HG03159 (cell line): ENCODE results near the gene ZNF394.
"Not testable (repeated sequence)": the region's sequence is repeated elsewhere in the genome, so short reads cannot be mapped to it uniquely, and the experiment has no call there.

ENCODE experiments used
- ATAC-seq: cut with Tn5 transposase; IDR thresholded peaks from one replicate; pipeline ENCODE4 v1.9.1; 2021; ENCODE audit warnings: mild to moderate bottlenecking, moderate library complexity; ENCODE audit not compliant: unreplicated experiment

Gene ZNF394

DNA sequence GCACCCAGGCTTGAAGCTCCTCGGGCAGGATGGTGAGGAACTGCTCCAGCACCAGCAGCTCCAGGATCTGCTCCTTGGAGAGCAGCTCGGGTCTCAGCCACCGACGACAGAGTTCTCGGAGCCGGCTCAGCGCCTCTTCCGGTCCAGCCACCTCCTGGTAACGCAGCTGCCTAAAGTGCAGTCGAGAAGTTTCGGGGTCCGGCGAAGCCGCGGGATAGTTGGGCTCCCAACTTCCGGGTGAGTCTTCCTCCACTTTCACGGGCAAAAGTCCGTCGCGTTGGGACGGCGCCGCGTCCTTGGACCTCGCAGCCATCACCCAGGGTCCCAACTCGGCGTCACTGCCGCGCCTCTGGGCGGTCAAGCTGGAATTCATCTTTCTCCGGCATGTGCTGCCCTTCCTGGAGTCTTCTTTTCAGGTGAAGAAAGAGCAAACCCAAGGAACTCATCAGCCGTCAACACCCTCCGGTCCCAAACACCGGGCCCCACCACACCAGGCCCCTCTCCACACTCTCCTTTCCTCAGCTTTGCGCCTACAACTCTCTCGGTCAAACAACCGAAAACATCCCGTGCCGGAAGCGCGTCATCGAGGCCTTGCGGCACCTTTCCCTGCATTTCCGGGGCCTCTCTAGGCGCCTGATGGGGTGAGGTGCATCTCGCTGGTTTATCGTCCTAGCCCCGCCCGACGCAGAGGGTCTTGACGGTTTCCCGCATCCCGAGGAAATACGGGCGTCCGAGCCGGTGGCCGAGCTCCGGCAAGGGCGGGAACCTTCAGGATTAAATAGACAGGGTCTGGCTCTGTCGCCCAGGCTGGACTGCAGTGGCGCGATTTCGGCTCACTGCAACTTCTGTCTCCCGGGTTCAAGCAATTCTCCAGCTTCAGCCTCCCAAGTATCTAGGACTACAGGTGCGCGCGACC lies at the start of gene ZNF394:
ZNF394 (minus strand) TSS at position 561 of the 916 bp plus-strand sequence; CDS start at position 373, 188 bp downstream.
- ATAC-seq = peak; percentile 47

DNA sequence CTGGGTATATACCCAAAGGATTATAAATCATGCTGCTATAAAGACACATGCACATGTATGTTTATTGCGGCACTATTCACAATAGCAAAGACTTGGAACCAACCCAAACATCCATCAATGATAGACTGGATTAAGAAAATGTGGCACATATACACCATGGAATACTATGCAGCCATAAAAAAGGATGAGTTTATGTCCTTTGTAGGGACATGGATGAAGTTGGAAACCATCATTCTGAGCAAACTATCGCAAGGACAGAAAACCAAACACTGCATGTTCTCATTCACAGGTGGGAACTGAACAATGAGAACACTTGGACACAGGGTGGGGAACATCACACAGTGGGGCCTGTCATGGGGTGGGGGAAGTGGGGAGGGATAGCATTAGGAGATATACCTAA lies 49.5 kb upstream of the ZNF394 start:
- not testable (repeated sequence) for ATAC-seq

DNA sequence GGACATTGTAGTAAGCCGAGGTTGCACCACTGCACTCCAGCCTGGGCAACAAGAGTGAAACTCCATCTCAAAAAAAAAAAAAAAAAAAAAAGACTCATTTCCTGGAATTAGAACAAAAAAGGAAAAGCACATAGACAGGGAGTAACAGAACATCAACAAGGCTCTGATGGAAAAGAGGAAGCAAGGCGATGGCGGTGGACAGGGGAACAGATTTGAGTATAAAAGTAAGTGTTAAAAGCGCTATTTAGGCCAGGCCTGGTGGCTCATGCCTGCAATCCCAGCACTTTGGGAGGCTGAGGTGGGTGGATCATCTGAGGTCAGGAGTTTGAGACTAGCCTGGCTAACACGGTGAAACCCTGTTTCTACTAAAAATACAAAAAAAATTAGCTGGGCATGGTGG lies 45.2 kb upstream of the ZNF394 start:
- not testable (repeated sequence) for ATAC-seq

DNA sequence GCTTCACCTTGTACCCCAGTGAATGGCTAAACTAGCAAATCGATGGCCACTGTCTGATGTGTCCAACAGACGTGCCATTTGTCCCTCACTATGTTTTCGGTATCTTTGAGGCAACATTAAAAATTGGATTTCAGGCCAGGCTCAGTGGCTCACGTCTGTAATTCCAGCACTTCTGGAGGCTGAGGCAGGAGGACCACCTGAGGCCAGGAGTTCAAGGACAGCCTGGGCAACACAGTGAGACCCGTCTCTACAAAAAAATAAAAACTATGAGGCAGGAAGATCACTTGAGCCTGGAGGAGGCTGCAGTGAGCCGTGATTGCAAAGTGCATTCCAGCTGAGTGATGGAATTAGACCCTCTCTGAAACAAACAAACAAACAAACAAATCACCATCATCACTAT lies 43.8 kb upstream of the ZNF394 start:
- ATAC-seq = no peak

DNA sequence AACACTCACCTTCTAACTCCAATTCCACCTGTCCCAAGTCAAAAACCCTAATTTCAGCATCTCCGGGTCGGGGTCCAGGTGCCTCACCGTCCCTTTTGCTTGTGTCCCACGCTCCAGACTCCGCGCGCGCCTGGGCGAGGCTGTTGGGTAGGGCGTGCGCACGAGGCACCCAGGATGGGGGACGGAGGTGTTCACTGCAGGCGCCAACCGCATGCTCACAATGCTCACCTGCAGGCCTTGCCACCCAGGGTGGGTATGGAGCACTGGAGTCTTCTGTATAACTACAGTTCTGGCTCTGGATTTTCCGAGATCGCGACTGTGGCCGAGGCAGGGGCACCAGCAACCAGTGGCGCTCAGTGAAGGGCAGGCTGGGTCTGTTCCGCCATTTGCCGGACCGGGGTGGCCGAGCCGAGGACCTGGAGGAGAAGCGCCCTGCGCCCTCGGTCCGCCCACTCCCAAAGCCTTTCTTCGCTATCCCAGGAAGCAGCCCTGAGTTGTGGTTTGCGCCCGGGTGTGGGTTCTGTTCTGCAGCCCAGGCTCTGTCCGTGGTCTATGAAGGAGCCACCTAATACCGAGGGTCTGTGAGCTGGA lies 43.1 kb upstream of the ZNF394 start:
- ATAC-seq = no peak

DNA sequence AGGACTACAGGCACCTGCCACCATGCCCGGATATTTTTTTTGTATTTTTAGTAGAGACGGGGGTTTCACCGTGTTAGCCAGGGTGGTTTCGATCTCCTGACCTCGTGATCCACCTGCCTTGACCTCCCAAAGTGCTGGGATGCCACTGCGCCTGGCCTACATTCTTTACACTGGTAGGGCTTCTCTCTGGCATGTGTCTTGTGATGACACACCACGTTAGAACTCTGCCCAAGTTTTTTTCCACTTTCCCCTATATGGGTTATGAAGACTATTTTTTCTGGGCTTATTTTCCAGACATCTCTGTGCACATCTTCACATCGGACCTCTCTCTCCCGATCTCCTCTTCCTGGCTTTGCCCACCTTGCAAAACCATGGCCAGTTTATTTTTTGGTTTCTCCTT lies 41.1 kb upstream of the ZNF394 start:
- no peak for ATAC-seq

DNA sequence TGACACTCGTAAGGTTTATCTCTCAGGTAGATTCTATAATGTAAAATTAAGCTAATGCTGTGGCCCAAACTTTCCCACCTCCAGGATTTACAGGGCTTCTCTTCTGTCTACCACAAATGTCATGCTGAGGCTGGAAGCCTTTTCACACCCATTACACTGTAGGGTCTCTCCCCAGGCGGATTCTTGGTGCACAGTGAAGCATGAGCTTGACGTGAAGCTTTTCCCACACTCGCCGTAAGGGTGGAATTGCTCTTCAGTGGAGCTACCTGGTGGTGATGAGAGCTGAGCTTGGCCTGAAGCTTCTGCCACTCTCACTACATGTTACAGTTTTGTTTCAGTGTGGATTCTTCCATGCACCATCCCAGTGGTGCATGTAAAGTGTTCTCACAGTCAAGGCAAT lies 40.5 kb upstream of the ZNF394 start:
- ATAC-seq = no peak

DNA sequence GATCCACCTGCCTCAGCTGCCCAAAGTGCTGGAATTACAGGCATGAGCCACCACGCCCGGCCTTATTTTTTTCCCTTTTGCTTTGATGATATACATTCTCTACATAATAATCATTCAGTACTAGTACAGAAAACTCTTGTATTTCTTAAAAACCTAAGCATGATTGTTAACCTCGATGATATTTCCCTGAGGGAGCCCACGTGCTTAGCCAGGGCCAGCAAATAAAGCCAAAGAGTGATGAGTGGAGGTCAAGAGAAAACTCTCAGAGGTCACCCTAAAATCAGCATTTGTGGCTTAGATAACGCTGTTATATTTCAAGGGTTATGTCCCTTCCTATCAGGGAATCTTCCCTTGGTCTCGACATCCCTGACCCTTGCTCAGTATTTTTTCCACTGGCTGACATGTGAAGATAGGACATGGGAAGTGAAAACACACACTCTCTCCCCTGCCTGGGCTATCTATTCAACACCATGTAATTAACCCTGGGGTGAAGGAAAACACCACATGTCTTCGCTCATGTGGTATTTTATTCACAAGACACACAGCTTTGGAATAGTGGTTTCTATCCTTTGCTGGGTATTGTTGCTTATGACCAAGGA lies 39.2 kb upstream of the ZNF394 start:
- no peak for ATAC-seq

DNA sequence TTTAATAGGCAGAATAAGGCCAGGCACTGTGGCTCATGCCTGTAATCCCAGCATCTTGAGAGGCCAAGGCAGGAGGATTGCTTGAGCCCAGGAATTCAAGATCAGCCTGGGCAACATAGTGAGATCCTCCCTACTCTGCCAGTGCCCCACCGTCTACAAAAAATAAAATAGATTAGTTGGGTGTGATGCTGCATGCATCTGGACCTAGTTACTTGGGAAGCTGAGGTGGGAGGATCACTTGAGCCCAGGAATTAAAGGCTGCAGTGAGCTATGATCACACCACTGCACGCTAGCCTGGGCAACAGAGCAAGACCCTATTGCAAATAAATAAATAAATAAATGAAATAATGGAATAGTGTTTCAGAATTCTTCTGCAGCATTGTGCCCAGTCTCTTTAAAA lies 35.6 kb upstream of the ZNF394 start:
- no peak for ATAC-seq

DNA sequence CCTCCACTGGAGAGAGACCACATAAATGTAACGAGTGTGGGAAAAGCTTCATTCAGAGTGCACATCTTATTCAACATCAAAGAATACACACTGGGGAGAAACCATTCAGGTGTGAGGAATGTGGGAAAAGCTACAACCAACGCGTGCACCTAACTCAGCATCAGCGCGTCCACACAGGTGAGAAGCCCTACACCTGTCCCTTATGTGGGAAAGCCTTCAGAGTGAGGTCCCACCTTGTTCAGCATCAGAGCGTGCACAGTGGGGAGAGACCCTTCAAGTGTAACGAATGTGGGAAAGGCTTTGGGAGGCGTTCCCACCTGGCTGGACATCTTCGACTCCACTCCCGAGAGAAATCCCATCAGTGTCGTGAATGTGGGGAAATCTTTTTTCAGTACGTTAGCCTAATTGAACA lies 31.3 kb upstream of the ZNF394 start:
- no peak for ATAC-seq

DNA sequence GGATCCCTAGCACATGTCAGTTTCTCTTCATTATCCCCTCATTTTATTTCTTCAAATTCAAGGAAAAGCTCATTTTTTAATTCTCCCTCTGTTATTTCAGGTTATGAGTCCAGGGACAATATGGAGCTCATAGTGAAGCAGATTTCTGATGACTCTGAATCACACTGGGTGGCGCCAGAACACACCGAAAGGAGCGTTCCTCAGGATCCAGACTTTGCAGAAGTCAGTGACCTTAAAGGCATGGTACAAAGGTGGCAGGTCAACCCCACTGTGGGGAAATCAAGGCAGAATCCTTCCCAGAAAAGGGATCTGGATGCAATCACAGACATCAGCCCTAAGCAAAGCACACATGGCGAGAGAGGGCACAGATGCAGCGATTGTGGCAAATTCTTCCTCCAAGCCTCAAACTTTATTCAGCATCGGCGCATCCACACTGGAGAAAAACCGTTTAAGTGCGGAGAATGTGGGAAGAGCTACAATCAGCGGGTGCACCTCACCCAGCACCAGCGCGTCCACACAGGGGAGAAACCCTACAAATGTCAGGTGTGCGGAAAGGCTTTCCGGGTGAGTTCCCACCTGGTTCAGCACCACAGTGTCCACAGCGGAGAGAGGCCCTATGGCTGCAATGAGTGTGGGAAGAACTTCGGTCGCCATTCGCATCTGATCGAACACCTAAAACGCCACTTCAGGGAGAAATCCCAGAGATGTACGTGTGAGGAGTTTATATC lies 25.8 kb upstream of the ZNF394 start:
- ATAC-seq = no peak

DNA sequence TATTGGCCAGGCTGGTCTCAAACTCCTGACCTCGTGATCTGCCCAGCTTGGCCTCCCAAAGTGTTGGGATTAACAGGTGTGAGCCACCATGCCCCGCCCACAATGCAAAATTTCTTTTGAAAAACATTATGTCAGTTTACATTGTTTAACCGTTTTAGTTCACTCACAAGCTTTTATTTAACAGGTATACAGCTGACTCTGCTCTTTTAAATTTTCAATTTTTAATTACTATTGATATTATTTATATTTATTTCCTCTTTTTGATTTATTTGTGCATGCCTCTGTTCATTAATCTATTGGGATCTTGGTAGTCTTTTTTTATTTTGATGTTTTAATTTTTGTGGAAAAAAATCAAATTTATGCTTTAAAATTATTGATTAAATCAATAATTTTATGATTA lies 21.3 kb upstream of the ZNF394 start:
- no peak for ATAC-seq

DNA sequence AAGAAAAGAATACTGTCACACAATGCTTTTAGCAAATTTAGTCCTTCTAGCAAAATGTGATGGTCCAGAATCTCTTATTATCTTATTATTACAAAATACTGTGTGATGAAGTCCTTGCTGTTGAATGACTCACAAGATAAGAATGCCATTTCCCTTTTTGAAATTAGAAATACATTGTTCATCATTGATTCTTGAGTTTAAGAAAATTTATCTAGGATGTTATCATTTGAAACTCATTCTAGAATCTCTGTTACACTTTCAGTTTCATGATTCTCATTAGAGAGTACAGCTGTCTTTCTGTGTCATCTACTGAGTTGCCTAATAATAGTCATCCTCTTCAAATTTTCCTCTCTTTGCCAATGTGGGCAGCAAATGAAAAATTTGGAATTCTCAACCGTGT lies 14.0 kb upstream of the ZNF394 start:
- ATAC-seq = no peak

DNA sequence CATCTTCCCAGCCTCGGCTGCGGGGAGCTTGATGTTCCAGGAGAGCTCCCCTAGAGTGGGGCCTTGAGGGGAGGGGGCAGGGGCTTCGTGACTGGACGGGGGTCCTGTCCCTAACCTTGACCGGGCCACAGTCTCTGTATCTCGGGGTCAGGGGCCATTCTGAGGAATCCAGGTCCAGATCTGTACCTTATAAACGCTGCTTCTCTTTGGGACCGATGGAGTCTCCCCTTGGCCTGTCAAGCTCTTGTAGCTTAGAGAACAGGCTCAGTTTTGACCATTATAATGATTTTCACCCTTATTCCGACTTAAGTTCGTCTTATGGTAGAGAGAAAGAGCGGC lies 5.2 kb upstream of the ZNF394 start:
- ATAC-seq = no peak

DNA sequence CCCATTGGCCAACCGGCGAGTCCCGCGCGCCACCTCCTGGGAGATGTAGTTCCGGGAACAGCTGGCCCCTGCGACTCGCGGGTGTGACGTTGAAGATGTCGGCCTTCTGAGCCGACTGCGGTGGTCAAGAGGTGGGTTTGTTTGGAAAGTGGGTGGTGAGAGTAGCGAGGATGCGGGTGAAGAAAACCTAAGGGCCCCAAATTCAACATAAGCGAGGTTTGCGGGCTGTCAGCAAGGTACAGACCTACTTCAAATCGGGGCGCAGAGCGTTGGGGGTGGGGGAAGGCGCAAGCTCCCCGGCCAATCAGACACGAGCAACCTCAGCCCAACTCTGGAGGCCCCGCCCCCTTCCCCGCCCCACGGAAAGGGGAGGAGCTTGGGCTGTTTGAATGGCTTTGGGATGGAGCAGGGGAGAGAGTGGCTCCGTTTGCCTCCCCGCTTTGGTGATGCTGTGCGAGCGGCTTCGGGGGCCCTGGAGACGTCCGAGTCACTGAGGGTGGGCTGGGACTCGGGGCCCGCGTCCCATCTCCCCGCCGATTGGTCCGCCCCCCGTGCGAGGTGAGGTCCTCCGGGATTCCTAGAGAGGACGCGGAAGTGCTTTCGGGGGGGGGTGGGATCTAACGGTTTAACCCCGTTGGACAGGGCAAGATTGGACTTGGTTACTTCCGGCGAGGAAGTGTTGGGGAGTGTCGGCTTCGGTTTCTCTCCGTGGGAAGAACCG lies 4.7 kb upstream of the ZNF394 start, which contains the start of gene ZKSCAN5:
ZKSCAN5 (plus strand) TSS at position 60 of the 721 bp plus-strand sequence. CDS start 1,383 bp downstream, outside the sequence.
- ATAC-seq = peak; percentile 76

DNA sequence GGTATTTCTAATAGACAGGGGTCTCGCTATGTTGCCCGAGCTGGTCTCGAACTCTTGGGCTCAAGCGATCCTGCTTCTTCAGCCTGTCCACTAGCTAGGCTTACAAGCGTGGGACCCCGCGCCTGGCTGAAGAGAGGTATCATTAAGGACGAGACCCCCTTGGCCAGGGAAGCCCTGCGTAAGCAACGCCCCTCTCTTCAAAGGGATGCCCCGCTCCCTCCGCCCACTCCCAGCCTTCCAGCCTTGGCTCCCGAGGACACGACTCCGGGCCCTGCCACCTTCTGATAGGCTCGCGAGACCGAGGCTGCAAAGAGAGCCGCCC lies 4.2 kb upstream of the ZNF394 start:
- ATAC-seq = no peak

DNA sequence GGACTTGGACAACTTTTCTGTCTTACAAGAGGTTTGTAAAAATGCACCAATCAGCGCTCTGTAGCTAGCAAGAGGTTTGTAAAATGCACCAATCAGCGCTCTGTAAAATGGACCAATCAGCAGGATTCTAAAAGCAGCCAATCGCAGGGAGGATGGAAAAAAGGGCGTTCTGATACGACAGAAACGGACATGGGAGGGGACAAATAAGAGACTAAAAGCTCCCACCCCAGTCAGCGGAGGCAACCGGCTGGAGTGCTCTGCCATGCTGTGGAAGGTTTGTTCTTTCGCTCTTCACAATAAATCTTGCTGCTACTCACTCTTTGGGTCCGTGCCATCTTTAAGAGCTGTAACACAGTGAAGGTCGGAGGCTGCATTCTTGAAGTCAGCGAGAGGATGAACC lies 1.2 kb upstream of the ZNF394 start:
- ATAC-seq = not testable (repeated sequence)

DNA sequence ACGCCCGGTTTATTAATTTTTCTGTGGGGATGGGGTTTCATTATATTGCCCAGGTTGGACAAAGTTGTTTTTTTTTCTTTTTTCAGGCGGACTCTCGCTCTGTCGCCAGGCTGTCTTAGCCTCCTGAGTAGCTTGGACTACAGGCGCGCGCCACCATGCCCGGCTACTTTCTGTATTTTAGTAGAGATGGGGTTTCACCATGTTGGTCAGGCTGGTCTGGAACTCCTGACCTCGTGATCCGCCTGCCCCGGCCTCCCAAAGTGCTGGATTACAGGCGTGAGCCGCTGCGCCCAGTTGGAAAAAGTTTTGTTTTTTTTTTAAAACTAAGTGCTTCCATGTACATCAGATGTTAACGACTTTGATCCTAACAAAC lies 542 bp upstream of the ZNF394 start:
- no peak for ATAC-seq

DNA sequence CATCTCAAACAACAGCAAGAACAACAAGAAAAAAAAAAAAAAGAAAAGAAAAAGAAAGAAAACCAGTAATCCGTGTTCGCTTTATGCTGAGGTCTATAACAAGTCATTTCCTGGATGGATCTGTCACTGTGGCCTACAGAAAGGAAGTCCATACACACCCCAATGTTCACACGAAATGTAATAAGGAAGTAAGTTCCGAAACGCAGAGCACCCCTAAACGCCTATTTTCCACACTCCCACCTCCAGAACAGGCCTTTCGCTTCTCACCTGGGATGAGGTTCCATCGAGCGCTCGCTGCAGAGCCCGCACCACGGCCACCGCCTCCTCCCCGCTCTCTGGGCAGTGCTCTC lies 735 bp downstream of the ZNF394 start:
- peak; percentile 20 for ATAC-seq

DNA sequence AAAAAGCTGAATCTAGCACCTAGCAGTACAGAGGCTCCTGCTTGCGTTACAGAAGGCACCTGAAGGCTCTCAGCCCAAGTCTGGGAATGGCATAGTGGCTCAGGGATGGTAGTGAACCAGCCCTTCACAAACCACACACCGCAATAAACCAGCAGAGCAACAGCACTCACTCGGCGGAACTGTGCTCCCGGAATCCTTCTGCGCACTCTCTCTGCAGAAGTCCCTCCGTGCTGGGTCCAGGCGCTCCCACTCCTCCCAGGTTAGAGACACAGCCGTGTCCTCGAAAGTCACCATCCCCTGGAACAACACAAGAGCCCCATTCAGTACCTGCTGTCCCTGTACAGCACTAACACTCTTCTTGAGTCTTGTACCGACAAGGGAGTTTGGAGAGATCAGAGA lies 1.5 kb downstream of the ZNF394 start:
- no peak for ATAC-seq
